Calu3 (cell line): ENCODE results near the gene LRRC27. TPM values are rescaled to one million over a fixed set of nuclear protein-coding genes. Genes with fewer than 3 reads are reported as not detected.
"Not testable (repeated sequence)": the region's sequence is repeated elsewhere in the genome, so short reads cannot be mapped to it uniquely, and the experiment has no call there.

Source experiments
- BruUV-seq: library from RNA; stranded (reverse); fragments of 400-500 nt; replicated peaks from 2 replicates; lab custom pipeline; 2021; lab: Mats Ljungman, UMichigan
- CTCF ChIA-PET: fragments of 300-600 bp; sonication (Branson Sonifier 250); formaldehyde crosslinking; loops from one replicate; lab custom pipeline; 2022; ENCODE audit warnings: antibody characterized with exemption; lab: Charles Lee
- DNase-seq: peaks from one replicate; pipeline ENCODE4 v3.0.0; 2022
- H3K27ac Mint-ChIP-seq: one replicate; pipeline ENCODE4 v1.8.0; 2022; ENCODE audit warnings: mixed read lengths; ENCODE audit not compliant: unreplicated experiment
- H3K27me3 Mint-ChIP-seq: one replicate; pipeline ENCODE4 v1.8.0; 2022; ENCODE audit warnings: mixed read lengths; ENCODE audit not compliant: unreplicated experiment
- H3K36me3 Mint-ChIP-seq: one replicate; pipeline ENCODE4 v1.8.0; 2022; ENCODE audit warnings: mild to moderate bottlenecking, moderate library complexity, mixed read lengths; ENCODE audit not compliant: insufficient read depth, unreplicated experiment
- H3K4me1 Mint-ChIP-seq: one replicate; pipeline ENCODE4 v1.8.0; 2022; ENCODE audit warnings: mild to moderate bottlenecking, low read depth, mixed read lengths; ENCODE audit not compliant: unreplicated experiment
- H3K4me3 Mint-ChIP-seq: one replicate; pipeline ENCODE4 v1.8.0; 2022; ENCODE audit warnings: mild to moderate bottlenecking, low read depth, moderate library complexity, mixed read lengths; ENCODE audit not compliant: unreplicated experiment
- H3K9me3 Mint-ChIP-seq: one replicate; pipeline ENCODE4 v1.8.0; 2022; ENCODE audit warnings: low read depth, mixed read lengths; ENCODE audit not compliant: unreplicated experiment
- intact Hi-C: fragments of 100-400 bp; cut with micrococcal nuclease; formaldehyde crosslinking; loops from one replicate; pipeline ENCODE4 v1.10.0; 2022; ENCODE audit not compliant: unreplicated experiment
- total RNA-seq: library from RNA; stranded (reverse); gene quantifications from 2 replicates; pipeline ENCODE4 v1.2.3, GENCODE V29; 2022
- TF ChIP-seq, protein P1 (sequence below): fragments of 200-600 bp; IDR thresholded peaks from one replicate; pipeline ENCODE4 v1.8.0; 2022; ENCODE audit warnings: antibody characterized with exemption; ENCODE audit not compliant: unreplicated experiment

The LRRC27 gene
- total RNA-seq, 1 experiment from 2014 or later, result 4.6 TPM

DNA sequence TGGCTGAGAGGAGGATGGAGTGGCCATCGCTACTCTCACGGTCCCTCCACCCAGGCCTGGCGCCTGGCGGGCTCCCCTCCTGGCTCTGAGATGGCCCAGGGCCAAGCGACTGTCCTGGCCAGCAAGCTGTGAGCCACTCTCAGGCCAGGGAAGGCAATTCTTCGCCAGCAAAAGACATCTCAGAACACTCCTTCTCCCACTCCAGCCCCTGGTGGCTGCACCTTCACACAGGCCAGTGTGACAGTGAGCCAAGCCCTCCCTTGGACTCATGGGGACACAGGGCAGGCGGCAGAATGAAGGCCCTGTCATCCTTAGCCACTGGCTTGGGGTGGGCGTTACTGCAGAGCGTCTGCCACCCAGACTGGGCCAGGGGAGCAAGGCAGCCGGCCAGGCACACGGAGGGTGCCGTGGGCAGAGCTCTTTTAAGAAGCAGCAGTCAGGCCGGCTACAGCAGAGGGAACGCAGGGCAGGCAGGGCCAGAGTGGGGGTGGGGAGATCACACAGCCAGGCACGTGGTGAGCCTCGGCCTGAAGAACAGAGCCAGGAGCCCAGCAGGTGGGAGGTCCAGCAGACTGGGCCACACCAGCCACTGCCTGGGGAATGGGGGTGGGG lies 38.7 kb upstream of the LRRC27 start:
- no peak overlapping the region for H3K4me3 Mint-ChIP-seq
- TF ChIP-seq, protein P1, sequence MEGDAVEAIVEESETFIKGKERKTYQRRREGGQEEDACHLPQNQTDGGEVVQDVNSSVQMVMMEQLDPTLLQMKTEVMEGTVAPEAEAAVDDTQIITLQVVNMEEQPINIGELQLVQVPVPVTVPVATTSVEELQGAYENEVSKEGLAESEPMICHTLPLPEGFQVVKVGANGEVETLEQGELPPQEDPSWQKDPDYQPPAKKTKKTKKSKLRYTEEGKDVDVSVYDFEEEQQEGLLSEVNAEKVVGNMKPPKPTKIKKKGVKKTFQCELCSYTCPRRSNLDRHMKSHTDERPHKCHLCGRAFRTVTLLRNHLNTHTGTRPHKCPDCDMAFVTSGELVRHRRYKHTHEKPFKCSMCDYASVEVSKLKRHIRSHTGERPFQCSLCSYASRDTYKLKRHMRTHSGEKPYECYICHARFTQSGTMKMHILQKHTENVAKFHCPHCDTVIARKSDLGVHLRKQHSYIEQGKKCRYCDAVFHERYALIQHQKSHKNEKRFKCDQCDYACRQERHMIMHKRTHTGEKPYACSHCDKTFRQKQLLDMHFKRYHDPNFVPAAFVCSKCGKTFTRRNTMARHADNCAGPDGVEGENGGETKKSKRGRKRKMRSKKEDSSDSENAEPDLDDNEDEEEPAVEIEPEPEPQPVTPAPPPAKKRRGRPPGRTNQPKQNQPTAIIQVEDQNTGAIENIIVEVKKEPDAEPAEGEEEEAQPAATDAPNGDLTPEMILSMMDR, result no peak
- peaks cover 2% of the 10 kb centered on the region for H3K9me3 Mint-ChIP-seq
- intact Hi-C loops, result no loop called here
- no peak overlapping the region for H3K27ac Mint-ChIP-seq
- CTCF ChIA-PET, result no interaction called here
- no peaks in the 10 kb centered on the region for H3K27me3 Mint-ChIP-seq
- BruUV-seq, result no TSS peak
- no peaks in the 10 kb centered on the region for H3K4me1 Mint-ChIP-seq
- H3K36me3 Mint-ChIP-seq, result no peaks in the 10 kb centered on the region
- DNase-seq, result no peak

DNA sequence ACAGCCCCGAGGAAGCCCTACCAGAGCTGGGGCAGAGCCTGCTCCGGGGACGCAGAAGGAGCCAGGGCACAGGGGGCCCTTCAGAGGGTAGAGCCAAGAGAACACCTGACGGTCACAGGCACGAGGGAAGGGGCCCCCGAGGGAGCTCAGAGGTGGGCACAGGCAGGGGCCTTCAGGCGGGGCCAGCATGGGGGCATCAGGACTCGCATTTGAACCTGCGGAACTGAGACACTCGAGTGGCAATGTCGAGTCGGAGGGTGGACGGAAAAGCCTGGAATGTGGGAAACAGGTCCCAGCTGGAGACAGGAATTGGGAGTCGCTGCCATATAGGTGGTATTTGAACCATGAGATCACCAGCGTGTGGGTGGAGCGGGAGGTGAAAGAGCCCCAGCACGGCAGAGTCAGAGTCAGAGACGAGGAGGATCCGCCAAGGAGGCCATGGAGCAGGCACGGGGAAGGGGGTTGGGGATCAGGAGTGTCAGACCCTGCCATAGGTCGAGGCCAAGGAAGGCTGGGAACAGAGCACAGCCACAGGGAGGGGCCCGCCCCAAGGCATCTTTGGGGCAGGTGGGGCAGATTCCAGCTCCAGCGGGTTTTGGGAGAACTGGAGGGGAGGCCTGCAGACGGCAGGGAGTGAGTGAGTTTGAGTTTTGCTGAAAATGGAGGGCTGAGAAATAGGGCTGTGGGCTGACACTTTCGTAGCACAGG lies 38.0 kb upstream of the LRRC27 start:
- CTCF ChIA-PET, result no interaction called here
- intact Hi-C loops, result no loop called here
- no TSS peak for BruUV-seq
- H3K4me1 Mint-ChIP-seq, result no peaks in the 10 kb centered on the region
- DNase-seq, result no peak
- H3K4me3 Mint-ChIP-seq, result no peak overlapping the region
- TF ChIP-seq, protein P1, result no peak
- no peaks in the 10 kb centered on the region for H3K36me3 Mint-ChIP-seq
- no peaks in the 10 kb centered on the region for H3K27me3 Mint-ChIP-seq
- no peak overlapping the region for H3K27ac Mint-ChIP-seq
- peaks cover 2% of the 10 kb centered on the region for H3K9me3 Mint-ChIP-seq

DNA sequence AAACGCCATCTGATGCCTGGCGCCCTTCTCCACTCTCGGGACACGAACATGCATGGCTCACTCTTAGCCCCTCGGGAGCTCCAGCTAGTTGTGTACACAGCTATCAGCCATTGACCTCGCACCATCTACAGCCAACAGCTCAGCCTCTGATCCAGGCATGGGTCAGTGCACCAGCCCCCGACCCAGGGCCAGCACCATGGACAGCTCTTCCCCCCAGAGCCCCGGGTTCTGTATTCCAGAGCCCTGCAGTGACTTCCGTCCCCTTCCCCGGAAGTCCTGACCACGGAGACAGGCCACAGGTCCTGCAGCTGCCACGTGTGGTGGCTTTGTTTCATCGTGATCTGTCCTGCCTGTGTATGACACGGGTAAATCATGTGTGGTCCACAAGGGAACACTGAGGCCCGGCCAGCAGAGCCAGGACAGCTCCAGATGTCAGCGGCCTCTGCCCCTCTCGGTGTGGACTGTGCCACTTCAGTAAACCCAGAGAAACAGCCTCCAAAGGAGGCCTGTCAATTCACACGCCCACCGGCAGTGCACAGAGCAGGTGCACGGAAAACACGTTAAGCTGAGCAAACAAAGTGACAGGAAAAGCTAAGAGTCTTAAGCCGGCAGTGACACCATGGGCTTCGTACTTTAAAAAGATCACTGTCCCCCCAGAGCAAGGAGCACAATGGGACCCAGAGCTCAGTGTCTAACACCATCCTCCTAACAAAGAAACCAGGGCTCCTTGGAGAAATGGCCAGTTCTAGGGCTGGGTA lies 37.3 kb upstream of the LRRC27 start:
- TF ChIP-seq, protein P1, result no peak
- no TSS peak for BruUV-seq
- Mint-ChIP-seq H3K27me3 (no peaks in the 10 kb centered on the region), H3K36me3 (no peaks in the 10 kb centered on the region), H3K4me3 (no peak overlapping the region), H3K9me3 (peaks cover 2% of the 10 kb centered on the region), H3K4me1 (no peaks in the 10 kb centered on the region), H3K27ac (no peak overlapping the region)
- CTCF ChIA-PET, result no interaction called here
- DNase-seq, result no peak
- intact Hi-C loops, result no loop called here

DNA sequence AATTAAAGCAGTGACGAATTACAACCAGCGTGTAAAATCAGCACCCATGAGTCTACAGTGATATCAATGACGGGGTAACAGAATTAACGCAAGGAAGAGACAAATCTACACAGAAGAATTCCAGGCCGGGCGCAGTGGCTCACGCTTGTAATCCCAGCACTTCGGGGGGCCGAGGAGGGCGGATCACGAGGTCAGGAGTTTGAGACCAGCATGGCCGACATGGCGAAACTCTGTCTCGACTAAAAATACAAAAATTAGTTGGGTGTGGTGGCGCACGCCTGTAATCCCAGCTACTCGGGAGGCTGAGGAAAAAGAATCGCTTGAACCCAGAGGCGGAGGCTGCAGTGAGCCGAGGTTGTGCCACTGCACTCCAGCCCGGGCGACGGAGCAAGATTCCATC lies 36.5 kb upstream of the LRRC27 start:
- H3K27ac Mint-ChIP-seq, H3K36me3 Mint-ChIP-seq, CTCF ChIA-PET, H3K4me1 Mint-ChIP-seq, H3K4me3 Mint-ChIP-seq, H3K27me3 Mint-ChIP-seq, intact Hi-C loops, DNase-seq, BruUV-seq, H3K9me3 Mint-ChIP-seq: not testable (repeated sequence)
